Adrenal gland (tissue), 5 donors: Measurements from ENCODE around the gene LINGO4.

Experiments
- POLR2A ChIP-seq, 2 donors: fragments of 450-650 bp; IDR thresholded peaks; one replicate each; pipeline ENCODE4 v1.6.1; 2017; ENCODE audit warnings: antibody characterized with exemption in 2 of 2, mild to moderate bottlenecking in 2 of 2, moderate library complexity in 1 of 2
- TF ChIP-seq, protein P1 (sequence below), 6 experiments: fragments of 450-650 bp in 4 of 6; fragments of 200-600 bp in 2 of 6; sonication (generic) in 1 of 6; IDR thresholded peaks; 1 replicate in 5 of 6; 2 replicates in 1 of 6; pipeline versions ENCODE4 v1.5.1 to v1.8.0; 2016 to 2021; ENCODE audit warnings: antibody characterized with exemption in 6 of 6, mild to moderate bottlenecking in 2 of 6, moderate library complexity in 1 of 6
- donor health status: DM: no; HTN: no; CAD: no.

DNA sequence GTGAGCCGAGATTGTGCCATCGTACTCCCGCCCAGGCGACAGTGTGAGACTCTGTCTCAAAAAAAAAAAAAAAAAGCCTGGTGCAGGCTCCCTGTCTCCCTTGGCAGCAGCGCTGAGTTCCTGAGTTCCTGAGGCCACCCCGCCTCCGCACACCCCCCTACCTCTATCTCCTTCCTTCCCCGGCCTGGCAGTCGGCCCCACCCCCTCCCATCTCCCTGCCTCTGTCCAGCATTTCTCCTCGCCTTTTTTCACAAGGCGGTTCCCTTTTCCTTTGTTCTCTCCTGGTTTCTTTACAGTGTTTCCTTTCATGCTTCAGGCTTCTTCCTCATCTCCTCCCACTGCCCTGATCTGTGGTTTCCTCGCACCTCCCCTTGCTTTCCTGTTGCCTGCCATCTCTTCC is 23.7 kb upstream of the LINGO4 start:
- TF ChIP-seq, protein P1, sequence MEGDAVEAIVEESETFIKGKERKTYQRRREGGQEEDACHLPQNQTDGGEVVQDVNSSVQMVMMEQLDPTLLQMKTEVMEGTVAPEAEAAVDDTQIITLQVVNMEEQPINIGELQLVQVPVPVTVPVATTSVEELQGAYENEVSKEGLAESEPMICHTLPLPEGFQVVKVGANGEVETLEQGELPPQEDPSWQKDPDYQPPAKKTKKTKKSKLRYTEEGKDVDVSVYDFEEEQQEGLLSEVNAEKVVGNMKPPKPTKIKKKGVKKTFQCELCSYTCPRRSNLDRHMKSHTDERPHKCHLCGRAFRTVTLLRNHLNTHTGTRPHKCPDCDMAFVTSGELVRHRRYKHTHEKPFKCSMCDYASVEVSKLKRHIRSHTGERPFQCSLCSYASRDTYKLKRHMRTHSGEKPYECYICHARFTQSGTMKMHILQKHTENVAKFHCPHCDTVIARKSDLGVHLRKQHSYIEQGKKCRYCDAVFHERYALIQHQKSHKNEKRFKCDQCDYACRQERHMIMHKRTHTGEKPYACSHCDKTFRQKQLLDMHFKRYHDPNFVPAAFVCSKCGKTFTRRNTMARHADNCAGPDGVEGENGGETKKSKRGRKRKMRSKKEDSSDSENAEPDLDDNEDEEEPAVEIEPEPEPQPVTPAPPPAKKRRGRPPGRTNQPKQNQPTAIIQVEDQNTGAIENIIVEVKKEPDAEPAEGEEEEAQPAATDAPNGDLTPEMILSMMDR (IDR thresholded peaks at IDR 0.05): no peak
- TF ChIP-seq POLR2A (IDR thresholded peaks at IDR 0.05): no peak
